Measurements from ENCODE around the gene HSPB3. TPM values are rescaled to one million over a fixed set of nuclear protein-coding genes. Genes with fewer than 3 reads are reported as not detected.

The HSPB3 gene
- total RNA-seq, 2 experiments from 2014 or later: not detected

DNA sequence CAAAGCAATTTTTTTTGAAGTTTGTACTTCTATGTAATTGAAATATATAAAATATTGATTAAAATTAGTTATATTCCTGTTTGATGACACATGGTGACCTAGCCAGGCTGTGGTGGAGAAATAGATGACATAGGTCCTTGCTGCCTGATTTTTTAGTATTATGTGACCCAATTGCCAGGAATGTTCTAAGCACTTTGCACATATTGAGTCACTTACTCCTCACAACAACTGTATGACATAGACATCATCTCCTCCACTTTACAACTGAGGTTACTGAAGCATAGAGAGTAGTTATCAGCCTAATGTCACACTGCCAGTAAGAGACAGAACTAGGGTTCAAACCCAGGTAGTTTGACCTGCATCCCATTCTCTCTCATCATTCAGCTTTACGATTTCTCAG is 35.8 kb downstream of the HSPB3 start:
- no peak overlapping the region for H3K4me3 Mint-ChIP-seq
- no peak overlapping the region for H3K27ac Mint-ChIP-seq
- no peaks in the 10 kb centered on the region for H3K4me1 Mint-ChIP-seq (ENCODE audit: low read depth)
- no peaks in the 10 kb centered on the region for H3K9me3 Mint-ChIP-seq
- no peaks in the 10 kb centered on the region for H3K27me3 Mint-ChIP-seq (ENCODE audit: low read depth)
- no peak for DNase-seq
- no peaks in the 10 kb centered on the region for H3K36me3 Mint-ChIP-seq (ENCODE audit: low read depth)
- intact Hi-C loops (cut with micrococcal nuclease): no loop called here
- CTCF ChIA-PET: interaction anchor here (0.5 kb wide), 2 partner anchors 59 to 468 kb away, joined by 3 to 4 read pairs; no protein-coding TSS in a partner anchor

DNA sequence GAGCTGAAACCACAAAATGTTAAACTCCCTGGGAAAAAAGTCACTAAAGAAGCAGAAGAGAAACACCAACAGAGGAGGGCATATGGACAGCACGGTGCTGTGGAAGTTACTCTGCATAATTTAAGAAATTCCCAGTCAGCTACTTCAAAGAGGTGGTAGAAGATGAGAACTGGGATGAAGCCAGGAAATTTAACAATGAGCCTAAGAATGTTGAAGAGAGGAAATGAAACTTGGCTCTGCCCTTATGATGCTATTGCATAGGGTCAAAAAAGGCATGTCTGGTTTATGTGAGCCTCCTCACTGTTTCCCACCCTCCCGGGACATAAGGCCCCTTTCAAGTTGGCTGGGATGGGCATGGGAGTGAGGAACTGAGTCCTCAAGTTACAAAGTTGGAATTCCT is 36.7 kb downstream of the HSPB3 start:
- H3K4me3 Mint-ChIP-seq: no peak overlapping the region
- H3K9me3 Mint-ChIP-seq: no peaks in the 10 kb centered on the region
- no peaks in the 10 kb centered on the region for H3K4me1 Mint-ChIP-seq (ENCODE audit: low read depth)
- intact Hi-C loops (cut with micrococcal nuclease): no loop called here
- H3K27ac Mint-ChIP-seq: no peak overlapping the region
- no peak for DNase-seq
- H3K27me3 Mint-ChIP-seq (ENCODE audit: low read depth): no peaks in the 10 kb centered on the region
- no peaks in the 10 kb centered on the region for H3K36me3 Mint-ChIP-seq (ENCODE audit: low read depth)
- CTCF ChIA-PET: no interaction called here

DNA sequence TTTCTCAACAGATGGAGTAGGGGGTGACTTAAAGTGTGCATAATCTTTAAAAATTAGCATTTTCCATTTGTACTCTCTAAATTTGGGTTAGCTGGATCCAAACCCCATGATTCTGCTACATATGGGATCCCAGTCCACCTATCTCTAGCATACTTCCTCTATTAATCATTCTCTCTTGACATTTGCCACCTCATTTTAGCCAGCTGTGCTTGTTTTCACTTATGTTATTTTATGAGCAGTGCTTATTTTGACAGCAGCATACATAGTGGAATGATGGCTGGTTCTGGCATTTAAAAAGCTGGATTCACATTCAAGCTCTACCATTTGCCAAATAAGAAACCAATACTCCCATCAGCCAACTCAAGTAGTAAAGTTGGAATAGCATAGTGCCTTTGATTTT is 39.5 kb downstream of the HSPB3 start:
- CTCF ChIA-PET: interaction anchor here (1.4 kb wide), 1 partner anchor 251 kb away, joined by 4 read pairs; no protein-coding TSS in a partner anchor
- Mint-ChIP-seq H3K4me3 (no peak overlapping the region), H3K27me3 (ENCODE audit: low read depth) (no peaks in the 10 kb centered on the region), H3K27ac (no peak overlapping the region), H3K4me1 (ENCODE audit: low read depth) (no peaks in the 10 kb centered on the region), H3K9me3 (peaks cover 8% of the 10 kb centered on the region), H3K36me3 (ENCODE audit: low read depth) (no peaks in the 10 kb centered on the region)
- DNase-seq: no peak
- intact Hi-C loops (cut with micrococcal nuclease): no loop called here

Other genes starting within 250 kb of the HSPB3 start
- gene ARL15, start 145.1 kb upstream of the HSPB3 start, total RNA-seq: 1 to 10 TPM; 6.7 to 7.0 TPM
- gene SNX18, start 62.1 kb downstream of the HSPB3 start, total RNA-seq: 1 to 10 TPM; 3.9 to 4.4 TPM